Mucosa of stomach (tissue), 1 donor: Measurements from ENCODE around the gene OR10AD1.
"Not testable (repeated sequence)": the region's sequence is repeated elsewhere in the genome, so short reads cannot be mapped to it uniquely, and the experiment has no call there.

Experiments
- H3K27me3 ChIP-seq: one replicate; pipeline ENCODE4 v1.7.0; 2013; ENCODE audit warnings: mild to moderate bottlenecking, low read length; ENCODE audit not compliant: control insufficient read depth, insufficient read depth
- H3K36me3 ChIP-seq: one replicate; pipeline ENCODE4 v1.7.0; 2013; ENCODE audit warnings: low read length; ENCODE audit not compliant: control insufficient read depth, insufficient read depth
- H3K4me1 ChIP-seq: one replicate; pipeline ENCODE4 v1.7.0; 2013; ENCODE audit warnings: mild to moderate bottlenecking, low read length; ENCODE audit not compliant: control insufficient read depth, insufficient read depth
- H3K4me3 ChIP-seq: one replicate; pipeline ENCODE4 v1.7.0; 2013; ENCODE audit warnings: low read length
- H3K9ac ChIP-seq: one replicate; pipeline ENCODE4 v1.7.0; 2013; ENCODE audit warnings: mild to moderate bottlenecking, low read length, moderate library complexity
- H3K9me3 ChIP-seq: one replicate; pipeline ENCODE4 v1.7.0; 2013; ENCODE audit warnings: mild to moderate bottlenecking, low read length, moderate library complexity; ENCODE audit not compliant: control insufficient read depth
- donor health status: Pancreatic carcinoma.

Gene OR10AD1

DNA sequence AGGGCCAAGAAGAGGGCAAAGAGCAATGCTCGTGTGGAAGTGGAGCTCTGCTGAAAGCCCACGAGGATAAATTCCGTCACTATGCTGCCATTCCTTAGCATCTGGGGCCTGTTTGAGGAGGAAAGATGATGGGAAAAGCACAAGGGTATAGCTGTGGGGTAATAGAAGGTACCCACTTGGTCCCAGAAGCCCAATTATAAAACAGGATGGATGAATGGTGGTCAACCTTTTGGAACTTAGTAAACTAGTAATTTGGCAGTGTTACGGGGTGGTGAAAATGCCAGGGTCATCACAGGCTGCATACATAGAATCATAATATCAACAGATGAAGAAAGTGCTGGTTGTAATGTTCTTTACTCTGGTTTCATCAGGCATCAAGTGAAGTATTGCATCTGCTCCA is at the start of gene OR10AD1:
OR10AD1 (minus strand) TSS at position 101 of the 400 bp plus-strand sequence; CDS start at position 101, 0 bp downstream.
- no peak within 1 kb of the TSS for H3K9ac ChIP-seq
- H3K27me3 ChIP-seq = no peaks in the 10 kb centered on the region
- H3K36me3 ChIP-seq = no peaks in the 10 kb centered on the region
- H3K4me1 ChIP-seq = peaks cover 9% of the 10 kb centered on the region
- H3K9me3 ChIP-seq = no peaks in the 10 kb centered on the region
- no peak within 1 kb of the TSS for H3K4me3 ChIP-seq

DNA sequence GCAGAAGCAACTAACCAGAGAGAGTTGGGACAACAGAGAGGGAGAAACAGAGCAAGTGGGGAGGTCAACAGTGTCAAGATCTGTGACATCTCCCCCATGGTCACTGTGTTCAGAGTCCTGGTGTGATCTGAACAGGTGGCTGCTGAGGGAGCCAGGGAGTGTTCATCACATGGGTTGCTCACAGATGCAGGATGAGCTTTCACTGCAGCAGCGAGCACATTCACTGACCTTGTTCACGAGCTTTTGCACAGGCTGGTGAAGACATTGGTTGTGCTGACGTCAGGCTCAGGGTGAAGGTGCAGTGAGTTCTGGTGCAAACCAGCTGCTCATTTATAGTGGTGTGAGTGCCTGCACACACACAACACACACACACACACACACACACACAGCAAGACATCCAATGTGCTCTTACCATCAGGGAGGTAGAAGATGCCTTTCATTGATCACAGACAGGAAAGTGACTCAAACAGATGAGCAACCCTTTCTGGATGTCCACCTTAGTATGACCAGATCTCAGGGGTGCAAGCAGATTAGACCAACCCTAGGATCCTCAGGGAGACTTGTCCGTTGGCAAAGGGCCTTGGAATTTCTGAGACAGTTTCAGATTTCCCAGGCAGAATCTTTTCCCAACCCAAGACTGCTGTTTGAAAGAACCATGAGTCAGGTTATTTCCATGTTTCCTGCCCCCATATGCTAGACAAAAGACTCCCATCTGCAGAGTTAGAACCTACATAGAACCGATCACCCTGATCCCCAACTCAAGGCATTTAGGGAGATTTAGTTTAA is 44.3 kb upstream of the OR10AD1 start:
- Histone ChIP-seq H3K36me3 (no peaks in the 10 kb centered on the region), H3K4me3 (no peak overlapping the region), H3K9ac (no peak overlapping the region), H3K27me3 (no peaks in the 10 kb centered on the region), H3K9me3 (no peaks in the 10 kb centered on the region), H3K4me1 (no peaks in the 10 kb centered on the region)

DNA sequence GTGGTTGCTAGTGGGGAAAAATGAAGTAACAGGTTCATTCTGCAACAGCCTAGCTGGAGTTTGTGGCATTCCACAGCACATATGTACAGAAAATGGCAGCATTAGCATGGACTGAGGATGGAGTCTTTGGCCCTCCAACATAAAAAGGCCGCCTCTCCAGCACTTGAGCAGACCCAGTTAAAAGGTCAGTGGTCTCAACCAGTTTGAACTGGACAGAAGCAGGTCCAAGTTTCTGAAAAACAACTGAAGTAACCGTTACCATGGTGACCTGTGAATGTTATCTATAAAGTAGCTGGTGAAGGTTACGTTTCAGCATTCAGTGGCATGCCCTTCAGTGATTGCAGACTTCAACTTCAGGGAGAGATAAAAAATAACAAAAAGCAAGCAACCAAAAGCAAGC is 34.1 kb upstream of the OR10AD1 start:
- Histone ChIP-seq H3K9me3 (no peaks in the 10 kb centered on the region), H3K36me3 (no peaks in the 10 kb centered on the region), H3K27me3 (no peaks in the 10 kb centered on the region), H3K4me3 (no peak overlapping the region), H3K4me1 (no peaks in the 10 kb centered on the region), H3K9ac (no peak overlapping the region)

- Histone ChIP-seq H3K4me1 (no peaks in the 10 kb centered on the region), H3K9ac (no peak overlapping the region), H3K9me3 (no peaks in the 10 kb centered on the region), H3K27me3 (no peaks in the 10 kb centered on the region), H3K36me3 (no peaks in the 10 kb centered on the region), H3K4me3 (no peak overlapping the region)
These were observed 32.8 kb upstream of the OR10AD1 start for GRCh38 chr12:48235796-48236333.

- H3K9me3 ChIP-seq, H3K36me3 ChIP-seq, H3K4me3 ChIP-seq, H3K9ac ChIP-seq, H3K4me1 ChIP-seq, H3K27me3 ChIP-seq: not testable (repeated sequence)
These were observed 28.3 kb upstream of the OR10AD1 start for GRCh38 chr12:48231169-48231958.

- H3K4me3 ChIP-seq, H3K27me3 ChIP-seq, H3K4me1 ChIP-seq, H3K9ac ChIP-seq, H3K9me3 ChIP-seq, H3K36me3 ChIP-seq: not testable (repeated sequence)
These were observed 21.4 kb upstream of the OR10AD1 start for GRCh38 chr12:48224533-48224932.

GRCh38 chr12:48221645-48222044 is 18.6 kb upstream of the OR10AD1 start:
- H3K27me3 ChIP-seq = peaks cover 4% of the 10 kb centered on the region
- H3K9me3 ChIP-seq = no peaks in the 10 kb centered on the region
- no peaks in the 10 kb centered on the region for H3K36me3 ChIP-seq
- H3K9ac ChIP-seq = no peak overlapping the region
- no peak overlapping the region for H3K4me3 ChIP-seq
- H3K4me1 ChIP-seq = no peaks in the 10 kb centered on the region

GRCh38 chr12:48220701-48221100 is 17.6 kb upstream of the OR10AD1 start:
- no peaks in the 10 kb centered on the region for H3K36me3 ChIP-seq
- H3K4me3 ChIP-seq = no peak overlapping the region
- H3K9ac ChIP-seq = no peak overlapping the region
- H3K27me3 ChIP-seq = peaks cover 4% of the 10 kb centered on the region
- no peaks in the 10 kb centered on the region for H3K9me3 ChIP-seq
- no peaks in the 10 kb centered on the region for H3K4me1 ChIP-seq

DNA sequence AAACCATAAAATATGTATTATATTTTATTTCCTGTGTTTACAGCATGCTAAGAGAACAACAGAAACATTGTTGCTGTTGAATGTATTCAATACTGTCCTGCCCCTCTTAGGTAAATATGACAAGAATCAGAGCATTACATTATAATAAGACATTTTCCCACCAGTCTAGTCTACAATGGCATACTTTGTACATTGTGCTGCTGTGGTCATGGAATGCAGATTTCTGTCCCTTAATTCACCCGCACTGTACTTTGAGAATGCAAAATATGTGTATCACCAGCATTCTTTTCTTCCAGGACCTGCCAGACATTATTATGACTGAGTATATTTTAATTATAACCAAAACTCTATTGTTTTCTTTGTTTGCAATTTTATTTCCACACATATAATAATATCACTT is 16.5 kb upstream of the OR10AD1 start:
- H3K27me3 ChIP-seq = peaks cover 4% of the 10 kb centered on the region
- H3K36me3 ChIP-seq = no peaks in the 10 kb centered on the region
- no peaks in the 10 kb centered on the region for H3K9me3 ChIP-seq
- no peak overlapping the region for H3K9ac ChIP-seq
- H3K4me1 ChIP-seq = no peaks in the 10 kb centered on the region
- no peak overlapping the region for H3K4me3 ChIP-seq

DNA sequence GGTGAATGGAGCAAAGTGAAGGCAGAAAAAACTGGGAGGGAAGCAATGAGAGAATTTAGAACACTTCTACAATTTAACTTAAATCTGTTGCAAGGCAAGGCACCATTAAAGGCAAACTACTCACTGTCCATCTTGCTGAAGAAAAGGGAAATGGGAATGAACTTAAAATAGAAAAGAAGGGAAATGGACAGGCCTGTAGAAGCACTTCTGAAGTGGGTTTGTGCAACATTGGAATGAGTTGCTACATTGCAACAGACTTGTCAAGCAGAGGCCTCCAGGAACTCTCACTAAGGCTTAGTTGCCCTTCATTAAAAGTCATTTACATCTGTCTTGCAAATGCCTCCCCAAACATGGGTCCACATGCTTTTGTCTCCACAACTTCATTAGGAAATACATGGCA is 13.7 kb upstream of the OR10AD1 start:
- H3K27me3 ChIP-seq = peaks cover 4% of the 10 kb centered on the region
- H3K36me3 ChIP-seq = no peaks in the 10 kb centered on the region
- no peak overlapping the region for H3K4me3 ChIP-seq
- no peak overlapping the region for H3K9ac ChIP-seq
- no peaks in the 10 kb centered on the region for H3K9me3 ChIP-seq
- no peaks in the 10 kb centered on the region for H3K4me1 ChIP-seq

DNA sequence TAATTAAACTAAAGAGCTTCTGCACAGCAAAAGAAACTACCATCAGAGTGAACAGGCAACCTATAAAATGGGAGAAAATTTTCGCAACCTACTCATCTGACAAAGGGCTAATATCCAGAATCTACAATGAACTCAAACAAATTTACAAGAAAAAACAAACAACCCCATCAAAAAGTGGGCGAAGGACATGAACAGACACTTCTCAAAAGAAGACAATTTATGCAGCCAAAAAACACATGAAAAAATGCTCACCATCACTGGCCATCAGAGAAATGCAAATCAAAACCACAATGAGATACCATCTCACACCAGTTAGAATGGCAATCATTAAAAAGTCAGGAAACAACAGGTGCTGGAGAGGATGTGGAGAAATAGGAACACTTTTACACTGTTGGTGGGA is 6.4 kb upstream of the OR10AD1 start:
- not testable (repeated sequence) for H3K9me3 ChIP-seq, H3K27me3 ChIP-seq, H3K9ac ChIP-seq, H3K4me3 ChIP-seq, H3K4me1 ChIP-seq, H3K36me3 ChIP-seq

- no peaks in the 10 kb centered on the region for H3K9me3 ChIP-seq
- H3K27me3 ChIP-seq = no peaks in the 10 kb centered on the region
These were observed 326 bp downstream of the OR10AD1 start for GRCh38 chr12:48202766-48203165.

More at GRCh38 chr12:48202766-48203165, 326 bp downstream of the OR10AD1 start:
- Histone ChIP-seq H3K36me3 (no peaks in the 10 kb centered on the region), H3K4me1 (peaks cover 10% of the 10 kb centered on the region), H3K9ac (no peak overlapping the region), H3K4me3 (no peak overlapping the region)
